ENCODE measurements around the gene CLCN5. TPM values are rescaled to one million over a fixed set of nuclear protein-coding genes. Genes with fewer than 3 reads are reported as not detected.

The CLCN5 gene
- total RNA-seq, 4 donors from 2014 or later: 5.3 to 8.0 (median 7.2) TPM

- peak in 2 of 4 donors; percentile 22 to 41 for TF ChIP-seq POLR2A (IDR thresholded peaks at IDR 0.05)
- TF ChIP-seq CTCF (IDR thresholded peaks at IDR 0.05): peak in 5 of 6 experiments; percentile 38 to 62 (median 47)
- intact Hi-C loops (cut with DNase I): no loop called here
- WGBS, 2 donors: 0 to 60% methylated on average over 5 to 19 of the region's 60 CpGs
- H3K27ac ChIP-seq: peak within 1 kb of the TSS; percentile 79 to 91 (median 88)
- H3K9me3 ChIP-seq: no peaks in the 10 kb centered on the region
- peak within 1 kb of the TSS; percentile 50 to 72 (median 64) for H3K4me3 ChIP-seq
- peaks cover 0 to 38% (median 0%) of the 10 kb centered on the region in 3 donors for H3K4me1 ChIP-seq
- no peaks in the 10 kb centered on the region for H3K36me3 ChIP-seq
- H3K27me3 ChIP-seq: no peaks in the 10 kb centered on the region
- DNase-seq: no peak
Observed at GRCh38 chrX:49878834-49879655, 43.4 kb upstream of the CLCN5 start, which contains the start of gene USP27X. USP27X (plus strand) TSS chrX:49879484; CDS start chrX:49880308, 824 bp downstream.

GRCh38 chrX:49879656-49880277 lies 42.6 kb upstream of the CLCN5 start:
- peaks cover 0 to 38% (median 0%) of the 10 kb centered on the region in 3 donors for H3K4me1 ChIP-seq
- WGBS, 2 donors: 0 to 58% methylated on average over 2 to 25 of the region's 55 CpGs
- H3K27me3 ChIP-seq: no peaks in the 10 kb centered on the region
- TF ChIP-seq POLR2A (IDR thresholded peaks at IDR 0.05) (no peak), CTCF (IDR thresholded peaks at IDR 0.05) (no peak)
- no peaks in the 10 kb centered on the region for H3K36me3 ChIP-seq
- peak overlapping the region; percentile 79 to 91 (median 88) for H3K27ac ChIP-seq
- intact Hi-C loops (cut with DNase I): no loop called here
- peak overlapping the region; percentile 50 to 72 (median 64) for H3K4me3 ChIP-seq
- no peaks in the 10 kb centered on the region for H3K9me3 ChIP-seq
- DNase-seq: no peak

GRCh38 chrX:49880668-49881067 lies 41.7 kb upstream of the CLCN5 start:
- TF ChIP-seq POLR2A (IDR thresholded peaks at IDR 0.05): no peak
- no peak for TF ChIP-seq CTCF (IDR thresholded peaks at IDR 0.05)
- no peak for DNase-seq
- 82 to 91% methylated on average over 7 to 12 of the region's 12 CpGs for WGBS, 2 donors
- H3K27me3 ChIP-seq: no peaks in the 10 kb centered on the region
- H3K27ac ChIP-seq: no peak overlapping the region
- H3K4me3 ChIP-seq: no peak overlapping the region
- H3K36me3 ChIP-seq: no peaks in the 10 kb centered on the region
- H3K9me3 ChIP-seq: no peaks in the 10 kb centered on the region
- peaks cover 0 to 38% (median 0%) of the 10 kb centered on the region in 3 donors for H3K4me1 ChIP-seq
- intact Hi-C loops (cut with DNase I): no loop called here

- peaks cover 0 to 22% (median 0%) of the 10 kb centered on the region in 3 donors for H3K4me1 ChIP-seq
- no peak for DNase-seq
- H3K27ac ChIP-seq: no peak overlapping the region
- no peaks in the 10 kb centered on the region for H3K27me3 ChIP-seq
- TF ChIP-seq POLR2A (IDR thresholded peaks at IDR 0.05) (no peak), CTCF (IDR thresholded peaks at IDR 0.05) (peak; percentile 46 to 71 (median 55))
- intact Hi-C loops (cut with DNase I): no loop called here
- whole genome bisulfite sequencing, 2 donors: 35 to 47% methylated on average over 4 to 6 of the region's 7 CpGs
- H3K9me3 ChIP-seq: no peaks in the 10 kb centered on the region
- no peaks in the 10 kb centered on the region for H3K36me3 ChIP-seq
- no peak overlapping the region for H3K4me3 ChIP-seq
Observed at GRCh38 chrX:49884290-49884862, 38.0 kb upstream of the CLCN5 start.

- TF ChIP-seq CTCF (IDR thresholded peaks at IDR 0.05) (no peak), POLR2A (IDR thresholded peaks at IDR 0.05) (no peak)
- H3K9me3 ChIP-seq: no peaks in the 10 kb centered on the region
- no peak overlapping the region for H3K4me3 ChIP-seq
- WGBS, 2 donors: 46 to 79% methylated on average over 2 to 4 of the region's 4 CpGs
- H3K27ac ChIP-seq: no peak overlapping the region
- intact Hi-C loops (cut with DNase I): no loop called here
- H3K27me3 ChIP-seq: no peaks in the 10 kb centered on the region
- no peaks in the 10 kb centered on the region for H3K4me1 ChIP-seq
- DNase-seq: no peak
- H3K36me3 ChIP-seq: no peaks in the 10 kb centered on the region
Observed at GRCh38 chrX:49892542-49892941, 29.9 kb upstream of the CLCN5 start.
